Immature natural killer cell (primary cell): Measurements from ENCODE around the gene HS6ST1. TPM values are rescaled to one million over a fixed set of nuclear protein-coding genes. Genes with fewer than 3 reads are reported as not detected.
"Not testable (repeated sequence)": the region's sequence is repeated elsewhere in the genome, so short reads cannot be mapped to it uniquely, and the experiment has no call there.

Experiments used
- DNase-seq, 3 donors: peaks; one replicate each; pipeline ENCODE4 v3.0.0; 2022; ENCODE audit warnings: mixed read lengths in 1 of 3
- H3K27ac Mint-ChIP-seq, 6 donors: one replicate each; pipeline ENCODE4 v1.8.0; 2020; ENCODE audit warnings: mixed read lengths in 6 of 6, mild to moderate bottlenecking in 5 of 6, inconsistent platforms in 4 of 6, moderate library complexity in 3 of 6
- H3K27me3 Mint-ChIP-seq, 3 donors: one replicate each; pipeline ENCODE4 v1.8.0; 2020 to 2021; ENCODE audit warnings: low read depth in 3 of 3, mild to moderate bottlenecking in 3 of 3, mixed read lengths in 3 of 3, moderate library complexity in 3 of 3, inconsistent platforms in 1 of 3
- H3K36me3 Mint-ChIP-seq, 3 donors: one replicate each; pipeline ENCODE4 v1.8.0; 2020; ENCODE audit warnings: mixed read lengths in 3 of 3, inconsistent platforms in 2 of 3, mild to moderate bottlenecking in 2 of 3
- H3K4me1 Mint-ChIP-seq, 2 donors: one replicate each; pipeline ENCODE4 v1.8.0; 2020; ENCODE audit warnings: inconsistent platforms in 2 of 2, mild to moderate bottlenecking in 2 of 2, mixed read lengths in 2 of 2, moderate library complexity in 1 of 2
- H3K4me3 Mint-ChIP-seq, 5 donors: one replicate each; pipeline ENCODE4 v1.8.0; 2020; ENCODE audit warnings: mild to moderate bottlenecking in 5 of 5, mixed read lengths in 5 of 5, inconsistent platforms in 3 of 5, moderate library complexity in 3 of 5
- H3K9me3 Mint-ChIP-seq, 6 donors: one replicate each; pipeline ENCODE4 v1.8.0; 2020; ENCODE audit warnings: mild to moderate bottlenecking in 6 of 6, mixed read lengths in 6 of 6, inconsistent platforms in 4 of 6, moderate library complexity in 3 of 6
- polyA plus RNA-seq, 3 donors: library from polyadenylated mRNA; unstranded; fragments of 300-500 nt; fragmentation: Illumina TruSeq; gene quantifications; one replicate each; pipeline ENCODE4 v1.2.3, GENCODE V29; 2021

HS6ST1 gene
- polyA plus RNA-seq, 3 donors from 2014 or later = 5.1 to 6.6 (median 6.0) TPM

- DNase-seq = no peak
These were observed 48.5 kb downstream of the HS6ST1 start for GRCh38 chr2:128269990-128270671.

GRCh38 chr2:128269063-128269989 is 49.3 kb downstream of the HS6ST1 start:
- peaks cover 6 to 8% (median 6%) of the 10 kb centered on the region in 3 donors for H3K36me3 Mint-ChIP-seq
- H3K4me1 Mint-ChIP-seq = peaks cover 43 to 61% of the 10 kb centered on the region in 2 donors
- no peak overlapping the region for H3K4me3 Mint-ChIP-seq
- DNase-seq = no peak
- peak overlapping the region in 3 of 6 donors; percentile 22 to 49 (median 32) for H3K27ac Mint-ChIP-seq
- H3K27me3 Mint-ChIP-seq = no peaks in the 10 kb centered on the region
- H3K9me3 Mint-ChIP-seq = peaks cover 0 to 6% (median 0%) of the 10 kb centered on the region in 6 donors

More at GRCh38 chr2:128269990-128270671, 48.5 kb downstream of the HS6ST1 start:
- H3K9me3 Mint-ChIP-seq = peaks cover 0 to 6% (median 0%) of the 10 kb centered on the region in 6 donors
- peaks cover 6 to 13% (median 8%) of the 10 kb centered on the region in 3 donors for H3K36me3 Mint-ChIP-seq
- H3K4me3 Mint-ChIP-seq = no peak overlapping the region
- H3K27me3 Mint-ChIP-seq = peaks cover 0 to 1% (median 0%) of the 10 kb centered on the region in 3 donors
- peaks cover 45 to 59% of the 10 kb centered on the region in 2 donors for H3K4me1 Mint-ChIP-seq
- H3K27ac Mint-ChIP-seq = peak overlapping the region in 2 of 6 donors; percentile 49 to 87

DNA sequence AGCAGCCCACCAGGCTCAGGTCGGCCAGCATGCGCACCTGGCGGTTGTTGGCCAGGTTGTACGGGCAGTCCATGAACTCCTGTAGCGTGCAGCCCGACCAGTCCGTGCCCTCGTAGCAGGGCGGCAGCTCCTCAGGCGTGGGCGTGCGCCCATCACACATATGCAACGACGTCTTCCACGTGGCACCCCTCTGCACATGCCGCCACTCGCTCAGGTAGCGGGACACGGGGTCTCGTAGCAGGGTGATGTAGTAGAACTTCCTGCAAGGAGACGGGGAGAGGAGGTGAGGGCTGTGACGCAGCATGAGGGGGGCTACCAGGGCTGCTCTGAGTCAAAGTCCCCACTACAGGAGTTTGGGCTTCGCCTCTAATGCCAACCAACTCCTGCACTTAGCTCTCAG is 50.1 kb downstream of the HS6ST1 start:
- H3K9me3 Mint-ChIP-seq, DNase-seq, H3K4me3 Mint-ChIP-seq, H3K27ac Mint-ChIP-seq, H3K27me3 Mint-ChIP-seq, H3K36me3 Mint-ChIP-seq: not testable (repeated sequence)
- peaks cover 36 to 53% of the 10 kb centered on the region in 2 donors for H3K4me1 Mint-ChIP-seq

- not testable (repeated sequence) for H3K4me3 Mint-ChIP-seq, H3K9me3 Mint-ChIP-seq, DNase-seq, H3K36me3 Mint-ChIP-seq, H3K27me3 Mint-ChIP-seq, H3K27ac Mint-ChIP-seq
- peaks cover 31 to 49% of the 10 kb centered on the region in 2 donors for H3K4me1 Mint-ChIP-seq
These were observed 50.5 kb downstream of the HS6ST1 start for GRCh38 chr2:128268145-128268544.

DNA sequence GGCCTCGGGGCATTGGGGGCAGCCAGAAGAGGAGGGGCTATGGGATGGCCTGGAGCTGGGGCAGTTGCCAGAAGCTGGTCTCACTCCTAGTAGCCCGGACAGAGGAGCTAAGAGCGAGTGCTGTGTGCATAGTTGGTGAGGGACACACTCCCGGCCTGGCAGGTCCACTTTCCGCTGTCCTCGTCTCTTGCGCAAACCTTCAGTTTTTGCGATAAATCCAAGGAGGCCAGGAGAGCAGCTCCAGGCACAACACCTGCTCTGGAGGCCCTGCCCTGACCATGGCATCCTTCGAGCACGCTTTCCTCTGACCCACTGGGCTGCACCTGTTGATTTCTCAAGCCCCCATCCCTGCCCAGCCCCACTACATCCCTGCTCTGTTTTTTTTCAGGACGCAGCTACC is 51.0 kb downstream of the HS6ST1 start:
- H3K9me3 Mint-ChIP-seq, H3K27me3 Mint-ChIP-seq, H3K36me3 Mint-ChIP-seq, H3K27ac Mint-ChIP-seq, H3K4me3 Mint-ChIP-seq, DNase-seq: not testable (repeated sequence)
- H3K4me1 Mint-ChIP-seq = peaks cover 26 to 49% of the 10 kb centered on the region in 2 donors

DNA sequence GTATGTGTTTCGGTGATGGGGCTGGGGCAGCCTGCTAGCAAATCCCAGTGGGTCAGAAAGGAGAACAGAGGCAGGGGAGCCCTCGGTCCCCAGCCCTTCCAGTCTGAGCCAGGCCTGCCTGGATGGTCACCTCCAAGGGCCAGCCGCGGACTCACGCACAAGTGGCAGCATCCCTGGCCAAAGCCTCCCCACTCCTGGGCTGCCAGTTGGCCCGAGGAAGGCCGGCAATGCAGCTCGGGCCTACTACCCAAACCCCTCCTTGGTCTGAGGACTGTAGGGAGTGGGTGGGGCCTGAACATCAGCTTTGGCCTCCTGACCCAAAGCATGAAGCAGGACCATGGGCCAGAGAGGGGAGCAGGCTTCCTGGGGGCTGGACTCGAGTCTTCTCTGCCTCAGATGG is 51.5 kb downstream of the HS6ST1 start:
- H3K4me1 Mint-ChIP-seq = peaks cover 22 to 44% of the 10 kb centered on the region in 2 donors
- H3K36me3 Mint-ChIP-seq, H3K4me3 Mint-ChIP-seq, H3K27ac Mint-ChIP-seq, DNase-seq, H3K27me3 Mint-ChIP-seq, H3K9me3 Mint-ChIP-seq: not testable (repeated sequence)

GRCh38 chr2:128266463-128266862 is 52.2 kb downstream of the HS6ST1 start:
- Mint-ChIP-seq H3K4me3 (peak overlapping the region in 1 of 5 donors; percentile 38), H3K4me1 (peaks cover 15 to 37% of the 10 kb centered on the region in 2 donors)
- not testable (repeated sequence) for DNase-seq, H3K9me3 Mint-ChIP-seq, H3K27me3 Mint-ChIP-seq, H3K27ac Mint-ChIP-seq, H3K36me3 Mint-ChIP-seq

DNA sequence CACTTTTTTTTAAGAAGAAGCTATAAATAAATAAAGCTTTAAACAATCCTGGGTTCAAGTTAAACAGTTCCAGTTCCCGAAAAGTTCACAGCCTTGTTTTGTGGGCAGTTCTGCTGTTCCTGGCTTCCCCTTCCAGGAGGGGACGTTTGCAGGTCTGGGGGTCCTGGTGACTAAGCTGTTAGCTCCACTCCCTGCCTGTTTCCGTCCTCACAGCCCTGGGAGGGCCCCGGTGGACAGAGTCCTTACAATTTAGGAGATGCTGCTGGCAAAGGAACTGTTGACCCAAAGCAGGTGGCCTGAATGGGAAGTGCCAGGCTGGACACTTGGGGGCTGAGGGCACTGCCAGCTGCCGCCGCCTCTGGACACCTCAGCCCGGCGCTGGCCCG is 53.1 kb downstream of the HS6ST1 start:
- peaks cover 10 to 28% of the 10 kb centered on the region in 2 donors for H3K4me1 Mint-ChIP-seq
- not testable (repeated sequence) for H3K36me3 Mint-ChIP-seq, DNase-seq, H3K27ac Mint-ChIP-seq, H3K9me3 Mint-ChIP-seq, H3K27me3 Mint-ChIP-seq
- H3K4me3 Mint-ChIP-seq = peak overlapping the region in 1 of 5 donors; percentile 70

DNA sequence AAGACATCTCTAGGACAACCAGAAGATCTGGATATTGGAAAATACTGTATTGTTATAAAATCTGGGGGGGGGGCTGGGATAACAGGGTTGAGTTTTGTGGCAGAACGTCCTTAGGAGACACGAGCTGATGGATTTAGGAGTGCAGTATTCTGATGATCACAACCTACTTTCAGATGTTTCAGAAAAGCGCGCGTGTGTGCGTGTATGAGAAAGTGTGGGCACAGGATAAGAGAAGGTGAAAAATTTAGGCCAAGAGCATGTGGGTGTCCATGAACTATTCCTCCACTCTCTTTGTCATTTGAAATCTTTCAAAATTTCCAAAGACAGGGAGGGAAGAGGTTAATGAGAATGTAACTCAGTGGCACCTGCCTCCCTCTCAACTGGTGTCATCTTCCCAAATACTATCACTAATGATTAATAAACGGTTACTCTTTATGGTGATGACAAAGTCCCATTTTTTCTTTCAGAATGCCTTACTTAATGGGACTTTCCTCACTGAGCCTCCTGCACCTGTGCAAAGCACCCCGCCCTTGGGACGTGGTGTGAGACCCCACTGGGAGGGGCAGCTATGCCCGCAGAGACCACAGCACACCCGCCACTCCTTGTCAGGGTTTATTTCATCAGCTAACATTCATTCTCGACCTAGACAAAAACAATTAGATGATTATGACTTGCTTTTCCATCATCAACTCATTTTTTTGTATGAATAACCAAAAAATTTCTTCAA is 53.6 kb downstream of the HS6ST1 start:
- Mint-ChIP-seq H3K36me3 (no peaks in the 10 kb centered on the region), H3K27ac (peak overlapping the region in 2 of 6 donors; percentile 29 to 69), H3K4me3 (peak overlapping the region in 1 of 5 donors; percentile 70), H3K9me3 (no peaks in the 10 kb centered on the region), H3K4me1 (peaks cover 10 to 27% of the 10 kb centered on the region in 2 donors), H3K27me3 (peaks cover 0 to 2% (median 1%) of the 10 kb centered on the region in 3 donors)
- DNase-seq = no peak

DNA sequence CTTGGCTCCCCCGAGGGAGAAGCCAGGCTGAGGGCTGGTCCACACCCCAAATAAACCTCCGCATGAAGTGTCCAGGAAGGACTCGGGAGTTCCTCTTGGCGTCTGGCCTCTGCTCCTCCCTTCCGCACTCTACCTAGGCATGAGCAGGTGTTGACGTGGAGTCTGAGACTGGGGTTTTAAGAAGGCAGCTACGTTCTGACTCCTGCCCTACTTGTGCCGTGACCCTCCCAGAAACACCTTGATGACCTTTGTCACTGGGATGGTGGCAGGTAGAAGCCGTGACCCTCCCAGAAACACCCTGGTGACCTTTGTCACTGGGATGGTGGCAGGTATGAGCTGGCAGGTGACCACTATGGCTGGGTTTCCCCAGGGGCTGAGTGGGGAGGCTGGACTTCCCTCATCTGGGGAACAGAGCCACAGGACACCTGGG is 54.8 kb downstream of the HS6ST1 start:
- peaks cover 0 to 3% (median 1%) of the 10 kb centered on the region in 3 donors for H3K27me3 Mint-ChIP-seq
- no peak for DNase-seq
- no peak overlapping the region for H3K4me3 Mint-ChIP-seq
- no peaks in the 10 kb centered on the region for H3K9me3 Mint-ChIP-seq
- H3K4me1 Mint-ChIP-seq = peaks cover 10 to 25% of the 10 kb centered on the region in 2 donors
- H3K36me3 Mint-ChIP-seq = no peaks in the 10 kb centered on the region
- H3K27ac Mint-ChIP-seq = no peak overlapping the region

GRCh38 chr2:128262315-128263253 is 56.1 kb downstream of the HS6ST1 start:
- no peak for DNase-seq
- Mint-ChIP-seq H3K9me3 (no peaks in the 10 kb centered on the region), H3K27me3 (peaks cover 0 to 3% (median 1%) of the 10 kb centered on the region in 3 donors), H3K4me1 (peaks cover 10 to 25% of the 10 kb centered on the region in 2 donors), H3K36me3 (no peaks in the 10 kb centered on the region), H3K27ac (peak overlapping the region in 2 of 6 donors; percentile 6 to 57), H3K4me3 (no peak overlapping the region)

- Mint-ChIP-seq H3K36me3 (no peaks in the 10 kb centered on the region), H3K27me3 (peaks cover 0 to 3% (median 1%) of the 10 kb centered on the region in 3 donors), H3K9me3 (no peaks in the 10 kb centered on the region), H3K27ac (no peak overlapping the region), H3K4me3 (no peak overlapping the region), H3K4me1 (peaks cover 10 to 23% of the 10 kb centered on the region in 2 donors)
- no peak for DNase-seq
These were observed 57.2 kb downstream of the HS6ST1 start for GRCh38 chr2:128261245-128262128.
